HG03442 (cell line): ENCODE results near the gene GPR157.
A peak's percentile ranks its signal among the peaks of the same experiment; 100 is the strongest.

Source experiments
- ATAC-seq: cut with Tn5 transposase; IDR thresholded peaks from one replicate; pipeline ENCODE4 v1.9.1; 2021; ENCODE audit warnings: mild to moderate bottlenecking, moderate library complexity; ENCODE audit not compliant: unreplicated experiment

Gene GPR157

GRCh38 chr1:9093581-9093980 lies 35.3 kb downstream of the GPR157 start:
- no peak for ATAC-seq

DNA sequence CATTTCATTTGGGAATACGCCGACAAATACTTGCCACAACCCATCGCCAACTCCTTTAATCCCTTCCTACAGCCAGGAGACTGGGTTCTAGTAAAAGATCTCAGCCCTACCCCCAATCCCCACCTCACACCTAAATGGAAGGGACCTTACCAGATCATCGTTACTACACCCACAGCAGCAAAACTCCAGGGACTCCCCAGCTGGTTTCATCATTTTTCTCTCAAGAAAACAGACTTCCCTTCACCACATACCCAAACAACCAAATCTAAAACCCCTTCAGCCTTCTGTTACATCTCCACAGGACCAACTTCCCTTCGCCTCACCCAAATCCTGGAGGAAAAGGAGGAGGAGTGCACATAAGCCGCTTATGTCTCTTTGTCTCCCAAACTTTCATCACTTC lies 35.8 kb downstream of the GPR157 start:
- ATAC-seq: no peak

- ATAC-seq: no peak
Observed at GRCh38 chr1:9088807-9089206, 40.1 kb downstream of the GPR157 start.

- no peak for ATAC-seq
Observed at GRCh38 chr1:9087411-9088125, 41.3 kb downstream of the GPR157 start.

DNA sequence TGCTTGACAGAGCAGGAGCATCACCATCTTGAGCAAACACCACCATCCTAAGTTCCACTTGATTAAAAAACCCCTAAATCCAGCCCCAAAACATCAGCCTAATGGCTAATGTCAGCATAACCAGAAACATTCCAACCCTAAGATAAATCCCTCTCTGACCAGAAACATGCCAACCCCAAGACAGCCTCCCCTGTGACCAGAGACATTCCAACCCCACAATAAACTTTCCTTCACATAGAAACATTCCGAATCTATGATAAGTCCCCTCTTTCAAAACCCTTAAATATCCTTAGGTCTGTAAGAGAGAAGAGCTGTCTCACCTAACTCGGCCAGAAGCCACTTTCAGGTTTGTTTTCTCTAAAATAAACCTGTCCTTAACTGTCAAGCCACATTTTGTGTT lies 42.1 kb downstream of the GPR157 start:
- ATAC-seq: no peak

DNA sequence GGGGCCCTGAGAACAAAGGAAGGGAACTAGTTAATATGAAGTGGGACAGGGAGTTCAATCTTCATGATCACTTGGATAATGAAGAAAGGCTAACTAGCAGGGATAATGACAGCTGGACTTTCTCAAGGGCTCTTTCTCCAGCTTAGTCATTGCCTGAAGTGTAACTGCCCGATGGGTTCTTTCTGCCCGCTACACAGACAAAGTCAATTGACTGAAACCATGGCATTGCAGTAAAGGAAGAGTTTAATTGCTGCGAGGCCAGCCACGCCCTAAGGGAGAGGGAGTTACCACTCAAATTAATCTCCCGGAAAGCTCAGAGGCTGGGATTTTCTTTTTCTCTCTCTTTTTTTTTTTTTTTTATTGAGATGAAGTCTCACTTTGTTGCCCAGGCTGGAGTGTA lies 42.9 kb downstream of the GPR157 start:
- no peak for ATAC-seq

DNA sequence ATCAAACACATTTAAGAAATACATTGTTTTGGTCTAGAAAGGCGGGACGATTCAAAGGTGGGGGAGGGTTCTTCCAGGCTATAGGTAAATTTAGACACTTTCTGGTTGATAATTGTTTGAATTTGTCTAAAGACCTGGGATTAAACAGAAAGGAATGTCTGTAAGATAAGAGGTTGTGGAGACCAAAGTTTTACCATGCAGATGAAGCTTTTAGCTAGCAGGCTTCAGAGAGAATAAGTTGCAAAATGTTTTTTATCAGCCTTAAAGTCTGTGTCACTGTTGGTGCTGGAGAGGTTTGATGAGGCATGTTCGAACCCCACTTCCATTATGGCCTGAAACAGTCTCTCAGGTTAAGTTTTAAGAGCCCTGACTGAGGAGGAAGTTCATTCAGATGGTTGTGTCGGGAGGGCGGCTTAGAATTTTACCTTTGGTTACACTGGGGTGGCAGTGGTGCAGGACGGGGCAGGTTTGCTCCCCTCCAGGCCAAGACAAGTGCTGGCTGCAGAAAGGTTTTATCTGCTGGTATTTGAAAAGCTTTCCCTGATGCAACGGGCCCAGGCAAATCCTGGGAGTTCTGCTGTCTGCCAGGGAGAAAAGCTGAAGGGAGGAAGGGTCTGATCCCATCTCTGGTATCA lies 43.5 kb downstream of the GPR157 start:
- ATAC-seq: no peak

- ATAC-seq: no peak
Observed at GRCh38 chr1:9084906-9085305, 44.0 kb downstream of the GPR157 start.

- ATAC-seq: no peak
Observed at GRCh38 chr1:9081473-9081872, 47.4 kb downstream of the GPR157 start.

GRCh38 chr1:9080705-9081291 lies 48.1 kb downstream of the GPR157 start:
- no peak for ATAC-seq

- no peak for ATAC-seq
Observed at GRCh38 chr1:9079988-9080704, 48.8 kb downstream of the GPR157 start.

GRCh38 chr1:9078752-9079500 lies 50.0 kb downstream of the GPR157 start:
- no peak for ATAC-seq

DNA sequence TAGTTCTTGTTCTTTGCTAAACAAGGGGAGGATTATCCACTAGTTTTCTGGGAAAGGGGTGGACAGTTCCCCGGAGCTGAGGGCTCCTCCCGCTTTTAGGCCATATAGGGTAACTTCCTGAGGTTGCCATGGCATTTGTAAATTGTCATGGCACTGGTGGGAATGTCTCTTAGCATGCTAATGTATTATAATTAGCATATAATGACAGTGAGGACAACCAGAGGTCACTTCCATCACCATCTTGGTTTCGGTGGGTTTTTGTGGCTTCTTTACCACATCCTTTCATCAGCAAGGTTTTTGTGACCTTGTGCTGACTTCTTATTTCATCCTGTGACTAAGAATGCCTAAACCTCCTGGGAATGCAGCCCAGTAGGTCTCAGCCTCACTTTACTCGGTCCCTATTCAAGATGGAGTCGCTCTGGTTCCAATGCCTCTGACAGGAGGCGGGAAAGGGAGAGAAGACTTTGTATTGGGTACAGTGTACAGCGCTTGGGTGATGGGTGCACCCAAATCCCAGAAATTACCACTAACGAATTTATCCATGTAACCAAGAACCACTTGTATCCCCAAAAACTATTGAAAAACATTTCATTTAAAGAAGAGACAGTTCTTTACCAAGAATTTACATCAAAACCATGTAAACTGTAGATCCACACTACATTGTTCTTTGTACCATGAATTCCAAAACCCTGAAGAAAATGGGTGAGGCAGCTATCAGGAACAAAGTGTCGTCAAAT lies 50.7 kb downstream of the GPR157 start:
- peak; percentile 43 for ATAC-seq

DNA sequence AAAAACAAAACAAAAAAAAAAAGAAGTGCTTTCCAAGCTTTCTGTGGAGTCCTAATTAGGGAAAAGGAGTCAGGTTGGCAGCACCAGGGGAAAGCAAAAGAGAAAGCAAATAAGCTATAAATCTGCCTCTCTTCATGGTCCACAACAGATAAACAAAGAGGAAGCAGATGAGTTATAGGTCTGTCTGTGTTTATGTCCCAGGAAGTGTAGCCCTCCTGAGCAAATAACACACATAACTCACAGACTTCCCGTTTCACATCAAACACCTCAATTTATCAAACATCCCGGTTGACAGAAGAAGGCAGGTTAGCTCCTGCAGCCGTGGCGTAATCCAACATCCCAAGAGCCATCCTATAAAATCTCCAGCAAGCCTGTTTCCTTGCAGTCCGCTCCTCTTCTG lies 53.9 kb downstream of the GPR157 start:
- ATAC-seq: no peak

- ATAC-seq: no peak
Observed at GRCh38 chr1:9073143-9073542, 55.8 kb downstream of the GPR157 start.

DNA sequence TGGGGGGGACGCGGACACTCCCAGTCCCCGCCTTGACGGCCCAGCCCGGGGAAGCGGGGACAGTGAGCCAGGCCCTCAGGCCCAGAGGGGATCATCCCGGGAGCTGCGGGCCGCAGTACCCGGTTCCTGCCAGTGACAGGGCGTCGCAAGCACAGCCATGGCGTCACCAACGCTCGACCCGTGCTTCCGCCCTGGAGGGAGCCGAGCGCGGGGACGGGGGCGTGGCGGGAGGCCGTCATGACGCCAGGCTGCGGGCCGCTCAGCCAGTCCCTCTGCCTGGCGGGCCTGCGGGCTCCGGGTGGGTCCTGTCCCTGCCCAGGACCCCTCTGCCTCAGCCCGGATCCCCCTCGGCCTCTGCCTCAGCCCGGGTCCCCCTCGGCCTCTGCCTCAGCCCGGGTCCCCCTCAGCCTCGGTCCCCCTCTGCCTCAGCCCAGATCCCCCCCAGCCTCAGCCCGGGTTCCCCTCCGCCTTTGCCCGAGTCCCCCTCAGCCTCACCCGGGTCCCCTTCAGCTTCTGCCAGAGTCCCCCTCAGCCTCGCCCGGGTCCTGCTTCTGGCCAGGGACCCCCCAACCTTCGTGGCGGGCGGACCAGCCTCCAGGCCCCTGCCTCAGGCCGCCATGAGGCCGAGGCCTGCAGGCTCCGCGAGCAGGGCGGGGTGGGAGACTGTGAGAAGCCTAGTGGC lies 57.2 kb downstream of the GPR157 start:
- ATAC-seq: no peak

- no peak for ATAC-seq
Observed at GRCh38 chr1:9070486-9070885, 58.4 kb downstream of the GPR157 start.

DNA sequence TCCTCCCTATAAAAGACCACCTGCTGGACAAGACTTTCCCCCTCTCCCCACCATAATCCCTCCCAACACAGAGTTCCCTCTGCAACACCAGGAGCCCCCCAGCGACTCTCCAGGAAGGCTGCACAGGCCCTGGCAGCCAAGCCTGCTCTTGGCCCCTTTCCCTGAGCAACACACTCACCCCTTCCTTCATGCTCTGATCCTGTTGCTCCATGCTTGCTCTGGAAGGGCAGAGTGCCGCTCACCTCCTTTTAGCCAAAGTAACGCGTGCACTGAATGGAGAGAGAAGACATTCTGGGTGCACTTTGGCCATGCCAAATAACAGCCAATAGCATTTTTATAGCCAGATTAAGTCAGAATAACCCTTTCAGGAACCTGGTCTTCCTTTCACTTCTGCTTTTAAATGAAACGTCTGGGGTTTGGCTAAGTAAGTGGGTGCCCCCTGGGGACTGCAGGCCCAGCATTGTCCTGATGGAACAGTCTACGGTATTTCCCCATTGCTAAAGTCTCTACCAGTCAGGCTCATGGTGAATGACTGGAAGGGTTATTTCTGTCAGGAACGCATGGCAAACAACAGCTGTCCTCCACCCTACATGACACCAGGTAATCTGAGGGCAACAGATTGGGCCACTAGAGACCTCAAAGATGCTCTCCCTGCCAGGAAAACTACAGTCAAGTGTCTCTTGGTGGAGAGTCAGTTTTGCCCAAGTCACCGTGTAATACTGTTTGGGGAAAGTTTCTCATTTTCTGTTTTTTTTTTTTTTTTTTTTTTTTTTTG lies 59.4 kb downstream of the GPR157 start, which contains the start of gene SLC2A5:
Gene SLC2A5, minus strand, starts transcription at position 310 of the 775 bp plus-strand sequence. Its CDS starts 99 bp downstream, at position 211.
- peak; percentile 92 for ATAC-seq

DNA sequence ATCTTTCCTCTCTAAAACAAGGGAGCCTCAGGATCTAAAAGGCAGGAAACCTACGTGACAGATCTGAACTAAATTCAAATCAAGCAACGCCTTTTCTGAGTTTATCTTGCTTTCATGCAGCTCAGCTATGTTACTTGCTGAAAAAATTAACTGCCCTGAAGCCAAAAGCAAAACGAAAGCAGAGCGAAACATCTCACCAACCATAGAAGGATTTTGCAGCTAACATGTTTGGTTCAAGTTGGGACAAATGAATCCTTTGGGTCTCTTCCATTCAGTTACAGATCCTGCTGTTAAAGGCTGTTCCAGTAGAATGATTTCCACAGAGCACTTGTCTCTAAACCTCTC lies 59.9 kb downstream of the GPR157 start:
- no peak for ATAC-seq
